Fibroblast of lung (primary cell): ENCODE measurements around the gene IL3. TPM values are rescaled to one million over a fixed set of nuclear protein-coding genes. Genes with fewer than 3 reads are reported as not detected.

Source experiments
- DNase-seq, 2 donors: peaks; one replicate each; pipeline versions ENCODE4 v3.0.0 to v3.0.0-alpha.2; 2010; ENCODE audit warnings: low read depth in 2 of 2
- H2AFZ ChIP-seq: 2 replicates; pipeline ENCODE4 v1.5.1; 2012; ENCODE audit warnings: low read length, control low read depth, inconsistent platforms
- H3K27ac ChIP-seq: 2 replicates; pipeline ENCODE4 v1.5.1; 2011; ENCODE audit warnings: low read length, control low read depth; ENCODE audit not compliant: insufficient read depth
- H3K27me3 ChIP-seq: 2 replicates; pipeline ENCODE4 v1.5.1; 2011; ENCODE audit warnings: mild to moderate bottlenecking, low read length; ENCODE audit not compliant: control insufficient read depth, insufficient read depth
- H3K36me3 ChIP-seq: 2 replicates; pipeline ENCODE4 v1.5.1; 2011; ENCODE audit warnings: low read length; ENCODE audit not compliant: control insufficient read depth, insufficient read depth
- H3K4me1 ChIP-seq: 2 replicates; pipeline ENCODE4 v1.5.1; 2011; ENCODE audit warnings: low read length; ENCODE audit not compliant: control insufficient read depth, insufficient read depth; ENCODE audit errors: extremely low read depth
- H3K4me2 ChIP-seq: 2 replicates; pipeline ENCODE4 v1.5.1; 2011; ENCODE audit warnings: low read length, control low read depth; ENCODE audit not compliant: insufficient read depth; ENCODE audit errors: extremely low read depth
- H3K4me3 ChIP-seq, 4 experiments: fragments of 200-600 bp in 1 of 4; sonication (generic) in 1 of 4; replicated peaks in 1 of 4; 2 replicates each; pipeline ENCODE4 v1.5.1; 2011 to 2016; ENCODE audit warnings: low read length in 4 of 4, low read depth in 3 of 4, mild to moderate bottlenecking in 3 of 4, control low read depth in 2 of 4, inconsistent platforms in 1 of 4, mixed read lengths in 1 of 4; ENCODE audit not compliant: insufficient read depth in 1 of 4; ENCODE audit errors: control extremely low read depth in 1 of 4
- H3K79me2 ChIP-seq: 2 replicates; pipeline ENCODE4 v1.5.1; 2012; ENCODE audit warnings: mild to moderate bottlenecking, low read length, inconsistent platforms; ENCODE audit not compliant: control insufficient read depth, insufficient read depth
- H3K9ac ChIP-seq: 2 replicates; pipeline ENCODE4 v1.5.1; 2011; ENCODE audit warnings: mild to moderate bottlenecking, low read length, control low read depth; ENCODE audit not compliant: insufficient read depth
- H3K9me3 ChIP-seq: 2 replicates; pipeline ENCODE4 v1.5.1; 2012; ENCODE audit warnings: low read depth, low read length; ENCODE audit not compliant: control insufficient read depth, insufficient read depth
- H4K20me1 ChIP-seq: 2 replicates; pipeline ENCODE4 v1.5.1; 2011; ENCODE audit warnings: low read length; ENCODE audit not compliant: control insufficient read depth, insufficient read depth; ENCODE audit errors: extremely low read depth
- CTCF ChIP-seq, 2 donors: IDR thresholded peaks in 1 of 2; conservative IDR thresholded peaks in 1 of 2; 1 replicate in 1 of 2; 2 replicates in 1 of 2; pipeline ENCODE4 v1.5.1; 2011 to 2012; ENCODE audit warnings: low read length in 2 of 2, control low read depth in 1 of 2, inconsistent platforms in 1 of 2, low read depth in 1 of 2, mild to moderate bottlenecking in 1 of 2
- EZH2 ChIP-seq: IDR thresholded peaks from 2 replicates; pipeline ENCODE4 v1.5.1; 2012; ENCODE audit warnings: low read length, control low read depth, mild to moderate bottlenecking; ENCODE audit errors: missing control alignments
- polyA plus RNA-seq, 2 donors: library from polyadenylated mRNA; depleted of rRNA in 1 of 2; stranded (reverse) in 1 of 2; unstranded in 1 of 2; fragments of >200 nt; gene quantifications; 2 replicates each; pipeline ENCODE4 v1.2.1, GENCODE V29; 2011 to 2012; ENCODE audit warnings: missing spikeins in 1 of 2
- total RNA-seq: library from RNA; depleted of rRNA; stranded (reverse); fragments of >200 nt; gene quantifications from 2 replicates; pipeline ENCODE4 v1.2.1, GENCODE V29; 2014

IL3 gene
- total and polyA plus RNA-seq, 2 donors (not counting 1 experiment from before 2014, with no cell fraction given), result not detected

GRCh38 chr5:132083071-132083678, 22.7 kb downstream of the IL3 start:
- Histone ChIP-seq H2AFZ (no peak overlapping the region), H3K4me2 (no peak overlapping the region), H3K79me2 (no peaks in the 10 kb centered on the region), H3K27ac (no peak overlapping the region), H3K9ac (no peak overlapping the region), H3K27me3 (no peaks in the 10 kb centered on the region), H3K4me1 (peaks cover 14% of the 10 kb centered on the region), H4K20me1 (no peaks in the 10 kb centered on the region), H3K36me3 (no peaks in the 10 kb centered on the region), H3K9me3 (no peaks in the 10 kb centered on the region), H3K4me3 (no peak overlapping the region)
- TF ChIP-seq CTCF (conservative IDR thresholded peaks at IDR 0.05 in 1 of 2, IDR thresholded peaks at IDR 0.05 in 1 of 2; ENCODE audit: low read depth in 1 of 2, low read length in 2 of 2), result no peak
- no peak for DNase-seq

GRCh38 chr5:132085686-132086085, 25.2 kb downstream of the IL3 start:
- no peak overlapping the region for H3K9ac ChIP-seq
- peak overlapping the region; percentile 52 for H3K27ac ChIP-seq

GRCh38 chr5:132086277-132086794, 25.9 kb downstream of the IL3 start:
- H3K36me3 ChIP-seq, result no peaks in the 10 kb centered on the region
- no peaks in the 10 kb centered on the region for H3K27me3 ChIP-seq
- H3K4me2 ChIP-seq, result no peak overlapping the region
- H2AFZ ChIP-seq, result peak overlapping the region; percentile 27
- no peak overlapping the region for H3K9ac ChIP-seq
- H3K27ac ChIP-seq, result peak overlapping the region; percentile 52
- TF ChIP-seq EZH2 (no peak), CTCF (conservative IDR thresholded peaks at IDR 0.05 in 1 of 2, IDR thresholded peaks at IDR 0.05 in 1 of 2; ENCODE audit: low read depth in 1 of 2, low read length in 2 of 2) (no peak)
- no peak overlapping the region for H3K4me3 ChIP-seq
- no peaks in the 10 kb centered on the region for H3K79me2 ChIP-seq
- DNase-seq, result peak; percentile 90 to 95
- H4K20me1 ChIP-seq, result no peaks in the 10 kb centered on the region
- peaks cover 19% of the 10 kb centered on the region for H3K4me1 ChIP-seq
- H3K9me3 ChIP-seq, result no peaks in the 10 kb centered on the region

More at GRCh38 chr5:132085686-132086085, 25.2 kb downstream of the IL3 start:
- Histone ChIP-seq H3K79me2 (no peaks in the 10 kb centered on the region), H3K4me2 (no peak overlapping the region), H3K27me3 (no peaks in the 10 kb centered on the region), H3K4me1 (peaks cover 19% of the 10 kb centered on the region), H2AFZ (no peak overlapping the region), H3K9me3 (no peaks in the 10 kb centered on the region), H3K36me3 (no peaks in the 10 kb centered on the region), H4K20me1 (no peaks in the 10 kb centered on the region), H3K4me3 (no peak overlapping the region)
- TF ChIP-seq CTCF (conservative IDR thresholded peaks at IDR 0.05 in 1 of 2, IDR thresholded peaks at IDR 0.05 in 1 of 2; ENCODE audit: low read depth in 1 of 2, low read length in 2 of 2), result no peak
- no peak for TF ChIP-seq EZH2
- no peak for DNase-seq
